Measurements from ENCODE around the gene MYH7.

Gene MYH7

DNA sequence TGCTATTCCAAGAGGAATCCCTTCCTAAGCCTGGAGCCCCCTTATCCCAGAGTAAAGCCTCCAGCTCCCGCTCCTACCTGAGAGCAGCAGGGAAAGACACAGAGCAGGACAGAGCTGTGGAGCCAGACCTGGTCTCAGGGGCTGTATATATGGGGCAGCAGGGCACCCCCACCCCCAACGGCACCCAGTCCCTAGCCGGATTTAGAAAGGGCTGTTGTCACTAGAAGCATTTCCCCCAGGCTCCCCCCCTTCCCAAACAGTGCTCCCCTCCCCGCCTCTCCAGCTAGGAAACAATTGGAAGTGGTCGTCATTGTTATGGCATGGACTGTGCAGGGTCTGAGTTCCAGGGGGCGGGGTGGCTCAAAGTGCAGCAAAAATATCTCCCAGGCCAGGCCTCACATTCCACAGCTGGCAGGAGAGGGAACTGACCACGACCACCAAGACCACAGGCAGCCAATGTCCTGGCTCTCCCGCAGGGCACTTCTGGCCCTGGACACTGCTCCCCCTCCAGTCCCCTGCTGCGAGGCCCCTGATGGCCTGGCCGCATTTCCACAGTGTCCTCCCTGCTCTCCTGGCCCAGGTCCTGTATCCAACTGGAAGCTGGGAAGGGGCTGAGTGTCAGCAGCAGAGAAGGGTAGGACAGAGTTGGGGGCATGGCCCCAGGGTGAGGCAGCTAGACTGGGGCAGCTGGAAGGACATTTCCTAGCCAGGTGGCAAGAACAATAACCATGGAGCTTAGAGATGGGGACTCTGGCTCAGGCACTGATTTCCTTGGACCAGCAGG lies at the start of gene MYH7:
MYH7 (minus strand) TSS at position 118 of the 784 bp plus-strand sequence. CDS start 1,928 bp downstream, outside the sequence.
- no peaks in the 10 kb centered on the region for H3K36me3 ChIP-seq (ENCODE audit: control insufficient read depth, insufficient read depth, low read length)
- no peaks in the 10 kb centered on the region for H3K27me3 ChIP-seq (ENCODE audit: control insufficient read depth, insufficient read depth, low read length)
- peaks cover 28% of the 10 kb centered on the region for H3K4me1 ChIP-seq
- TF ChIP-seq, protein P1, sequence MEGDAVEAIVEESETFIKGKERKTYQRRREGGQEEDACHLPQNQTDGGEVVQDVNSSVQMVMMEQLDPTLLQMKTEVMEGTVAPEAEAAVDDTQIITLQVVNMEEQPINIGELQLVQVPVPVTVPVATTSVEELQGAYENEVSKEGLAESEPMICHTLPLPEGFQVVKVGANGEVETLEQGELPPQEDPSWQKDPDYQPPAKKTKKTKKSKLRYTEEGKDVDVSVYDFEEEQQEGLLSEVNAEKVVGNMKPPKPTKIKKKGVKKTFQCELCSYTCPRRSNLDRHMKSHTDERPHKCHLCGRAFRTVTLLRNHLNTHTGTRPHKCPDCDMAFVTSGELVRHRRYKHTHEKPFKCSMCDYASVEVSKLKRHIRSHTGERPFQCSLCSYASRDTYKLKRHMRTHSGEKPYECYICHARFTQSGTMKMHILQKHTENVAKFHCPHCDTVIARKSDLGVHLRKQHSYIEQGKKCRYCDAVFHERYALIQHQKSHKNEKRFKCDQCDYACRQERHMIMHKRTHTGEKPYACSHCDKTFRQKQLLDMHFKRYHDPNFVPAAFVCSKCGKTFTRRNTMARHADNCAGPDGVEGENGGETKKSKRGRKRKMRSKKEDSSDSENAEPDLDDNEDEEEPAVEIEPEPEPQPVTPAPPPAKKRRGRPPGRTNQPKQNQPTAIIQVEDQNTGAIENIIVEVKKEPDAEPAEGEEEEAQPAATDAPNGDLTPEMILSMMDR (IDR thresholded peaks at IDR 0.05) = no peak
- peak within 1 kb of the TSS; percentile 85 for H2AFZ ChIP-seq
- no peak within 1 kb of the TSS for H3K9ac ChIP-seq
- no peak within 1 kb of the TSS for H3K4me3 ChIP-seq (ENCODE audit: low read depth, low read length)
- H3K79me2 ChIP-seq = no peaks in the 10 kb centered on the region
- no peak within 1 kb of the TSS for H3K4me2 ChIP-seq (ENCODE audit: low read length)
- H3K27ac ChIP-seq = peak within 1 kb of the TSS; percentile 80
- H3K9me3 ChIP-seq (ENCODE audit: control insufficient read depth, low read length) = no peaks in the 10 kb centered on the region

DNA sequence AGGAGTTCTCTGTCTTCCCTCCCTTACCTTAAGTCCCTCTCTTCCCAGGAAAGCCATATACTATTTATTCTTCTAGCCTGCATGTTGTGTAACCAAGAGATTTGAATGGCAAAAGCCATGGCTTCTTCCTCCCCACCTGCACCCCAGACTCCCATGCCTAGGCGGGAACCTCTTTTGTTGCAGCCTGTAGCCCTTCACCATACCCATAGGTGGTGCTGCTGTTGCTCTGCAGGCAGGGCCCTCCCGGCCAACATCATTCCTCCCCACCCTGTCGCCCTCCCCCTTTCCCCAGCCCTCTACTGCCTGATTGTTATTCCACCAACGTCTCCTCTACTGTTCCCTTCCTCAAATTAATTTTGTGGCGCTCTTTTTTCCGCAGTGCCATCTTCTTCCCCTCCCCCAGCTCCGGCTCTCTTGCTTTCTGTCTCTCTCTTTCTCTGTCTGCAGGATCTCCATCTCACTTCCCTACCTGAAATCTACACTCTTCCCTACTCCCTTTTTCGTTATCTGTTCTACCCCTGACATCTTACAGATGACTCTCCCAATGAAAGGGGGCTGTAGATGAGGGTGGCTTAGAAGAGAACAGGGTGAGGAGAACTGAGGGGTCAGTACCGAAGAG lies 47.9 kb upstream of the MYH7 start:
- H3K9me3 ChIP-seq (ENCODE audit: control insufficient read depth, low read length) = no peaks in the 10 kb centered on the region
- no peak overlapping the region for H3K4me2 ChIP-seq (ENCODE audit: low read length)
- H3K79me2 ChIP-seq = peaks cover 29% of the 10 kb centered on the region
- H3K27me3 ChIP-seq (ENCODE audit: control insufficient read depth, insufficient read depth, low read length) = no peaks in the 10 kb centered on the region
- no peaks in the 10 kb centered on the region for H3K4me1 ChIP-seq
- no peak overlapping the region for H2AFZ ChIP-seq
- TF ChIP-seq, protein P1 (IDR thresholded peaks at IDR 0.05) = peak; percentile 24
- no peaks in the 10 kb centered on the region for H3K36me3 ChIP-seq (ENCODE audit: control insufficient read depth, insufficient read depth, low read length)
- H3K4me3 ChIP-seq (ENCODE audit: low read depth, low read length) = no peak overlapping the region
- no peak overlapping the region for H3K27ac ChIP-seq
- no peak overlapping the region for H3K9ac ChIP-seq

DNA sequence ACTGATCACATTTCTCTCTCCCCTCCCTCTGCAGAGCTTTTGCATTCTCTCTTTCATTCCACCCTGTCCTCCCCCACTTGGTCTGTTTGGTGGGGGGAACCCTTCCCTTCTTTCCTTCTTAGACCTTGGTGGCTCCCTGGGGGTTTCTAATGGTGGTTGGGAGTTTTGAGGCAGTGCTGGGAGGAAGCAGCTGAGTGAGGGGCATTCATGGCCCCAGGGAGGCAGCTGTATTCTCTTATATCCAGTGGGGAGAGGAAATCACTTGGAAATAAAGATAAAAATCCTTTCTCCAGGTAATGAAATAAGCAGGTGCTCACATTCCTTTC lies 47.3 kb upstream of the MYH7 start:
- Histone ChIP-seq H3K9ac (no peak overlapping the region), H3K4me1 (no peaks in the 10 kb centered on the region), H3K79me2 (peaks cover 26% of the 10 kb centered on the region), H3K27me3 (ENCODE audit: control insufficient read depth, insufficient read depth, low read length) (no peaks in the 10 kb centered on the region), H3K36me3 (ENCODE audit: control insufficient read depth, insufficient read depth, low read length) (no peaks in the 10 kb centered on the region), H3K4me2 (ENCODE audit: low read length) (no peak overlapping the region), H3K27ac (no peak overlapping the region), H2AFZ (no peak overlapping the region), H3K4me3 (ENCODE audit: low read depth, low read length) (no peak overlapping the region), H3K9me3 (ENCODE audit: control insufficient read depth, low read length) (no peaks in the 10 kb centered on the region)
- TF ChIP-seq, protein P1 (IDR thresholded peaks at IDR 0.05) = no peak

DNA sequence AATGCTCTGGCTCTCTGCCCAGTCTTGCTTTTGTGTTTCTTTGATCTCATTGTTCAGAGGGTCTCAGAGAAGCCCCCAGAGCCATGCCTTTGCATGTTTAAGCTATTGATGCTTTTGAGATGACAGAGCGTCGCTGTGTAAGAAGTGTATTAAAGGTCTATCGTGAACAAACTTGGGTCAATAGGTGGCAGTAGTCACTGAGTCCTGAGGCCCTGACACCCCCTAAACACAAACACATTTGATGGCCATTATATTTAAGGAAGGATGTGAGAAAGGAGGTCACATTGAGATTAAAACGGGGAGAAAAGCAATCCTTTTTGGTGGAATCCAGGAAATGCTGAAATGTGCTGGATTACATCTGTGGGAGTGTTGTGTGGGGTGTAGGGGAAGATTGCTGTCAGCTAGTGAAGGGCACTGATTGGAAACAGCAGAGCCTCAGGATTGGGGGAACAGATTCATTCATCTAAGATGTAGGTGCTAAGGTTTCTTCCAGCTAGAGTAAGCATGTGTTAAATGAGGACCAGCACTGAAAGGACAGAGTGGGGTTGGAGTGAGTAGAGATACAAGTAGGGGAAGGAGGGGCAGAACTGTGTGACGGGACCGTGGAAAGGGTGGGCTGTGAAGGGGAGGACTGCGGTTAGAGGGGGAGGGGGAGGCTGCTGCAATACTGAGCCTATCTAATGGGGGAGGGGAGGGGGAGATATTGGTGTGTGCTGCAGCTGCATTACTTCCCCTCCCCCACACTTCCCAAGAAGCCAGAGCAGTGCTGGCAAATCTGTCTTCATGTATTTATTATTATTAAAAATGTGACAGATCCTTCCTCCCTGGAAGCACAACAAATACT lies 46.7 kb upstream of the MYH7 start:
- Histone ChIP-seq H3K9ac (no peak overlapping the region), H3K4me2 (ENCODE audit: low read length) (no peak overlapping the region), H3K4me3 (ENCODE audit: low read depth, low read length) (no peak overlapping the region), H3K27ac (no peak overlapping the region), H3K79me2 (peaks cover 26% of the 10 kb centered on the region), H3K9me3 (ENCODE audit: control insufficient read depth, low read length) (no peaks in the 10 kb centered on the region), H3K27me3 (ENCODE audit: control insufficient read depth, insufficient read depth, low read length) (no peaks in the 10 kb centered on the region), H3K36me3 (ENCODE audit: control insufficient read depth, insufficient read depth, low read length) (no peaks in the 10 kb centered on the region), H3K4me1 (no peaks in the 10 kb centered on the region), H2AFZ (no peak overlapping the region)
- TF ChIP-seq, protein P1 (IDR thresholded peaks at IDR 0.05) = no peak
